OCI-LY3 (cell line): ENCODE results near the gene CHST12.

Experiments
- CTCF ChIP-seq: fragments of 200-600, 300-600 bp; sonication (generic); IDR thresholded peaks from 2 replicates; pipeline ENCODE4 v1.5.1; 2014; ENCODE audit warnings: antibody characterized with exemption, low read length, low read depth
- EZH2phosphoT487 ChIP-seq: fragments of 200-600 bp; shearing (Covaris generic); IDR thresholded peaks from 2 replicates; pipeline ENCODE4 v1.6.1; 2018; ENCODE audit warnings: antibody characterized with exemption, mixed run types, low read depth

GRCh38 chr7:2431260-2431867 is 28.0 kb downstream of the CHST12 start:
- TF ChIP-seq CTCF, result peak; percentile 23
- no peak for TF ChIP-seq EZH2phosphoT487
